ENCODE results near the gene MYO9B.

The MYO9B gene

DNA sequence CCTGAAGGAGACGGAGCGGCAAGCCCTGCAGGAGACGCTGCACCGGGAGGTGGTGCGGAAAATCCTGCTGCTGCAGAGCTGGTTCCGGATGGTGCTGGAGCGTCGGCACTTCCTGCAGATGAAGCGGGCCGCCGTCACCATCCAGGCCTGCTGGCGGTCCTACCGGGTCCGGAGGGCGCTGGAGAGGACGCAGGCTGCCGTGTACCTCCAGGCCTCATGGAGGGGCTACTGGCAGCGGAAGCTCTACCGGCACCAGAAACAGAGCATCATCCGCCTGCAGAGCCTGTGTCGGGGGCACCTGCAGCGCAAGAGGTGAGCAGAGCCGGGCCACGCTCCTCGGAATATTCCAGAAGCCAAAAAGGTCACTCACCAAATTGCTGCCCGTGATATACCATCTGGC lies 117.2 kb downstream of the MYO9B start:
- H3K9me3 Mint-ChIP-seq: no peaks in the 10 kb centered on the region
- no peak overlapping the region for H3K27ac Mint-ChIP-seq
- peaks cover 13% of the 10 kb centered on the region for H3K4me1 Mint-ChIP-seq
- DNase-seq: no peak
- H3K27me3 Mint-ChIP-seq (ENCODE audit: low read depth, poor library complexity): no peaks in the 10 kb centered on the region
- no peak overlapping the region for H3K4me3 Mint-ChIP-seq
- TF ChIP-seq, protein P1, sequence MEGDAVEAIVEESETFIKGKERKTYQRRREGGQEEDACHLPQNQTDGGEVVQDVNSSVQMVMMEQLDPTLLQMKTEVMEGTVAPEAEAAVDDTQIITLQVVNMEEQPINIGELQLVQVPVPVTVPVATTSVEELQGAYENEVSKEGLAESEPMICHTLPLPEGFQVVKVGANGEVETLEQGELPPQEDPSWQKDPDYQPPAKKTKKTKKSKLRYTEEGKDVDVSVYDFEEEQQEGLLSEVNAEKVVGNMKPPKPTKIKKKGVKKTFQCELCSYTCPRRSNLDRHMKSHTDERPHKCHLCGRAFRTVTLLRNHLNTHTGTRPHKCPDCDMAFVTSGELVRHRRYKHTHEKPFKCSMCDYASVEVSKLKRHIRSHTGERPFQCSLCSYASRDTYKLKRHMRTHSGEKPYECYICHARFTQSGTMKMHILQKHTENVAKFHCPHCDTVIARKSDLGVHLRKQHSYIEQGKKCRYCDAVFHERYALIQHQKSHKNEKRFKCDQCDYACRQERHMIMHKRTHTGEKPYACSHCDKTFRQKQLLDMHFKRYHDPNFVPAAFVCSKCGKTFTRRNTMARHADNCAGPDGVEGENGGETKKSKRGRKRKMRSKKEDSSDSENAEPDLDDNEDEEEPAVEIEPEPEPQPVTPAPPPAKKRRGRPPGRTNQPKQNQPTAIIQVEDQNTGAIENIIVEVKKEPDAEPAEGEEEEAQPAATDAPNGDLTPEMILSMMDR (IDR thresholded peaks at IDR 0.05): no peak
- peaks cover 44% of the 10 kb centered on the region for H3K36me3 Mint-ChIP-seq (ENCODE audit: low read depth)

DNA sequence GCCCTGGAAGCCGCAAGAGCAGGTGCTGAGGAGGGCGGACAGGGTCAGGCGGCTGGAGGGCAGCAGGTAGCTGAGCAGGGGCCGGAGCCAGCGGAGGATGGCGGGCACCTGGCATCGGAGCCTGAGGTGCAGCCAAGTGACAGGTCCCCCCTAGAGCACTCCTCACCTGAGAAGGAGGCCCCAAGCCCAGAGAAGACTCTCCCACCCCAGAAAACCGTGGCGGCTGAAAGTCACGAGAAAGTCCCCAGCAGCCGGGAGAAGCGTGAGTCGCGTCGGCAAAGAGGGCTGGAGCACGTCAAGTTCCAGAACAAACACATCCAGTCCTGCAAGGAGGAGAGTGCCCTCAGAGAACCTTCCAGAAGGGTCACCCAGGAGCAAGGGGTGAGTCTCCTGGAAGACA lies 119.0 kb downstream of the MYO9B start:
- Mint-ChIP-seq H3K36me3 (ENCODE audit: low read depth) (peaks cover 57% of the 10 kb centered on the region), H3K9me3 (no peaks in the 10 kb centered on the region), H3K4me1 (peaks cover 15% of the 10 kb centered on the region)

DNA sequence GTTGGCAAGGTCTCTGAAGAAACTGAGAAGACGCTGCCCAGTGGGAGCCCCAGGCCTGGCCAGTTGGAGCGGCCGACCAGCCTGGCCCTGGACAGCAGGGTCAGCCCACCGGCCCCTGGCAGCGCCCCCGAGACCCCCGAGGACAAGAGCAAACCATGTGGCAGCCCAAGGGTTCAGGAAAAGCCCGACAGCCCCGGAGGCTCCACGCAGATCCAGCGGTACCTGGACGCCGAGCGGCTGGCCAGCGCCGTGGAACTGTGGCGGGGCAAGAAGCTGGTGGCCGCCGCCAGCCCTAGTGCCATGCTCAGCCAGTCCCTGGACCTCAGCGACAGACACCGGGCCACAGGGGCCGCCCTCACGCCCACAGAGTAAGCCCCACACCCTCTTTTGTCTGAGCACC lies 119.5 kb downstream of the MYO9B start:
- no peaks in the 10 kb centered on the region for H3K27me3 Mint-ChIP-seq (ENCODE audit: low read depth, poor library complexity)
- no peak for DNase-seq

More for the DNA sequence above, 119.0 kb downstream of the MYO9B start:
- Mint-ChIP-seq H3K27me3 (ENCODE audit: low read depth, poor library complexity) (no peaks in the 10 kb centered on the region), H3K27ac (no peak overlapping the region), H3K4me3 (no peak overlapping the region)
- DNase-seq: no peak
- TF ChIP-seq, protein P1 (IDR thresholded peaks at IDR 0.05): no peak

DNA sequence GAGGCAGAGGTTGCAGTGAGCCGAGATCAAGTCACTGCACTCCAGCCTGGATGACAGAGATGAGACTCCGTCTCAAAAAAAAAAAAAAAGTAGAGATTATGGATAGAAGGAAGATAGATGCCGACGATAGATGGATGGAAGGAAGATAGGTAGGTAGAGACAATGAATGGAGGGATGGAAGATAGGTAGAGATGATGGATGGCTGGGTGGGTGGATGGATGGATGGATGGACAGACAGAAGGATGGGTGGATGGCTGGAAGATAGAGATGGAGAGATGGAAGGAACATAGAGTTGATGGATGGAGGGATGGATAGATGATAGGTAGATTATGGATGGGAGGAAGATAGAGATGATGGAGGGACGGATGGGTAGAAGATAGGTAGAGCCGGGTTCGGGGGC lies 121.0 kb downstream of the MYO9B start:
- TF ChIP-seq, protein P1 (IDR thresholded peaks at IDR 0.05): no peak
- no peak for DNase-seq
- Mint-ChIP-seq H3K9me3 (no peaks in the 10 kb centered on the region), H3K4me3 (no peak overlapping the region), H3K4me1 (peaks cover 15% of the 10 kb centered on the region), H3K27ac (peak overlapping the region; percentile 2), H3K27me3 (ENCODE audit: low read depth, poor library complexity) (no peaks in the 10 kb centered on the region), H3K36me3 (ENCODE audit: low read depth) (peaks cover 65% of the 10 kb centered on the region)

More for the DNA sequence above, 119.5 kb downstream of the MYO9B start:
- Mint-ChIP-seq H3K9me3 (no peaks in the 10 kb centered on the region), H3K4me1 (peaks cover 15% of the 10 kb centered on the region), H3K36me3 (ENCODE audit: low read depth) (peaks cover 61% of the 10 kb centered on the region), H3K27ac (no peak overlapping the region), H3K4me3 (no peak overlapping the region)
- TF ChIP-seq, protein P1 (IDR thresholded peaks at IDR 0.05): no peak

DNA sequence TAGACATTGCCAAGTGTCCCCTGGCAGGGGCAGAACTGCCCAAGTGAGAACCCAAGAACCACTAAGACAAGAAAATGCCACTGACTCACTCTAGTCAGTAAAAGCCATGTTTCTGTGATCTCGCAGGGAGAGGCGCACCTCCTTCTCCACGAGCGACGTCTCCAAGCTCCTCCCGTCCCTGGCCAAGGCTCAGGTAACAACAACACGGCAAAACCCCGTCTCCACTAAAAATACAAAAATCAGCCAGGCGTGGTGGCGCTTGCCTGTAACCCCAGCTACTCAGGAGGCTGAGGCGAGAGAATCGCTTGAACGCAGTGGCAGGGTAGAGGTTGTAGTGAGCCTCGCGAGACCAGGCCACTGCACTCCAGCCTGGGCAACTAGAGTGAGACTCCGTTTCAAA lies 122.1 kb downstream of the MYO9B start:
- H3K4me1 Mint-ChIP-seq: peaks cover 15% of the 10 kb centered on the region
- peaks cover 75% of the 10 kb centered on the region for H3K36me3 Mint-ChIP-seq (ENCODE audit: low read depth)
- DNase-seq: no peak
- no peaks in the 10 kb centered on the region for H3K9me3 Mint-ChIP-seq
- no peak overlapping the region for H3K4me3 Mint-ChIP-seq
- TF ChIP-seq, protein P1 (IDR thresholded peaks at IDR 0.05): no peak
- H3K27me3 Mint-ChIP-seq (ENCODE audit: low read depth, poor library complexity): no peaks in the 10 kb centered on the region
- no peak overlapping the region for H3K27ac Mint-ChIP-seq

DNA sequence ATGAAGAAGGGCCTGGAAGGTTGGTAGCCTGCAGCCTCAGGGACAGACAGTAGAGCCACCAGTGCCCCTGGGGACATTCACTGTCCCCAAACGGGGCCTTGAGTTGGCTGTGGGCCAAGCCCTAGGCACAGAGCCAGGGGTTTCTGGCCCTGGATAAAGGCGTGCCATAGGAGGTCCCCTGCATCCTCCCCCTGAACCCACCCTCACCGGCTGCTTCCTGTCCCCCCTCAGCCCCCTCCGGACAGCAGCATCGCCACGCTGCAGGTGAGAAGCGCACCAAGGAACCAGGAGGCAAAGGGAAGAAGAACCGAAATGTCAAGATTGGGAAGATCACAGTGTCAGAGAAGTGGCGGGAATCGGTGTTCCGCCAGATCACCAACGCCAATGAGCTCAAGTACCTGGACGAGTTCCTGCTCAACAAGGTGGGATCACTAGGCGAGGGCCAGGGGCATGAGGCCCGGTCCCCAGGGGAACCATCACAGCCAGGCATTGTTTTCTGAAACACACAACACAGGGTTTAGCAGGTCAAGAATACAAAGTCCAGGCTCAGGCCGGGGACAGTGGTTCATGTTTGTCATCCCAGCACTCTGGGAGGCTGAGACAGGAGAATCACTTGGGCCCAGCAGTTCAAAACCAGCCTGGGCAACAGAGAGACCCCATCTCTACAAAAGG lies 125.0 kb downstream of the MYO9B start:
- no peak overlapping the region for H3K4me3 Mint-ChIP-seq
- DNase-seq: no peak
- H3K4me1 Mint-ChIP-seq: peaks cover 15% of the 10 kb centered on the region
- H3K9me3 Mint-ChIP-seq: no peaks in the 10 kb centered on the region
- H3K27ac Mint-ChIP-seq: peak overlapping the region; percentile 77
- H3K36me3 Mint-ChIP-seq (ENCODE audit: low read depth): peaks cover 83% of the 10 kb centered on the region
- TF ChIP-seq, protein P1 (IDR thresholded peaks at IDR 0.05): no peak
- peaks cover 2% of the 10 kb centered on the region for H3K27me3 Mint-ChIP-seq (ENCODE audit: low read depth, poor library complexity)
